Cardiac fibroblast (primary cell): ENCODE data around the gene MYT1.

Experiments used
- DNase-seq, 2 donors: peaks; one replicate each; pipeline versions ENCODE4 v3.0.0 to v3.0.0-alpha.2; 2010; ENCODE audit warnings: low read depth in 2 of 2
- H3K4me3 ChIP-seq, 2 donors: replicated peaks in 1 of 2; 1 replicate in 1 of 2; 2 replicates in 1 of 2; pipeline ENCODE4 v1.5.1; 2011; ENCODE audit warnings: low read depth in 2 of 2, low read length in 2 of 2, mild to moderate bottlenecking in 2 of 2, moderate library complexity in 1 of 2
- TF ChIP-seq, protein P1 (sequence below): IDR thresholded peaks from one replicate; pipeline ENCODE4 v1.5.1; 2011; ENCODE audit warnings: low read depth, mild to moderate bottlenecking, low read length, inconsistent platforms

MYT1 gene

DNA sequence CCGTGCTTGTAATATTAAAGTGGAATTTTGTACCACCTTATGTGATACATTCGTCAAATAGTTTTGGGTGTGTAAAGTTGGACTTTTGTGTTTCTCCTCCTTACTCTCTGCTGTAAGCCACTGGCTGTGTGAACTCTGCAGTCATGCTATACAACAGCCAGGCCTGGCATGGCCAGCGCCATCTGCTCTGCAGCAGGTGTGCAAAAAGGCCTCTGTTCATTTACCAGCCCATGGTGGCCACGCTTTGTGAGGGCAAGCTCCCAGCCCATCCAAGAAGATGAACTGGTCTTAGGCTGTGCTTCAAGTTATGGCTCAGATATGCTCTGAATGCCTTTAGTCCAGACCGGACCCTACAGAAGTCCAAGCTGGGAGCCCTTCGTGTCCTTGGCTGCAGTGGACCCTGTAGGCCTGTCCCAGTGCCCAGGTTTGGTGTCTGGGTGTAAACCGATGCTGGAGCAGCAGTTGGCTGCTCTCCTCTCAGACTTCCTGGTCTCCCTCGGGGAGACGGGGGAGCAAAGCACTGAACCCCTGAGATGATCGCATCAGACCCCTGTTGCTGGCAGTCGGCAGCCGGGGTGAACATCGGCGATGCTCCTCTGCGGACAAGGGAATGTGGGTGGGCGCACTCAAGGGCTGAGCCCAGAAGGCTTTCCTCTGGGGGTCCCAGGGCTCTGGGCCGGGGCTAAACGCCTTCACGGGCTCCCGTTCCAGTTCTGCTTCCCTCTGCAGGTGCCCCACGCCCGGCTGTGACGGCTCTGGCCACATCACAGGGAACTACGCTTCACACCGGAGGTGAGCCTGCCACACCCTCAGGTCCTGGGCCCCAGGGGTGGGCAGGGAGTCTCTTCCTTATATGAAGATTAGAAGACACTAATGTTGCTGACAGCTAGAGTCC, 62.7 kb downstream of the MYT1 start:
- TF ChIP-seq, protein P1, sequence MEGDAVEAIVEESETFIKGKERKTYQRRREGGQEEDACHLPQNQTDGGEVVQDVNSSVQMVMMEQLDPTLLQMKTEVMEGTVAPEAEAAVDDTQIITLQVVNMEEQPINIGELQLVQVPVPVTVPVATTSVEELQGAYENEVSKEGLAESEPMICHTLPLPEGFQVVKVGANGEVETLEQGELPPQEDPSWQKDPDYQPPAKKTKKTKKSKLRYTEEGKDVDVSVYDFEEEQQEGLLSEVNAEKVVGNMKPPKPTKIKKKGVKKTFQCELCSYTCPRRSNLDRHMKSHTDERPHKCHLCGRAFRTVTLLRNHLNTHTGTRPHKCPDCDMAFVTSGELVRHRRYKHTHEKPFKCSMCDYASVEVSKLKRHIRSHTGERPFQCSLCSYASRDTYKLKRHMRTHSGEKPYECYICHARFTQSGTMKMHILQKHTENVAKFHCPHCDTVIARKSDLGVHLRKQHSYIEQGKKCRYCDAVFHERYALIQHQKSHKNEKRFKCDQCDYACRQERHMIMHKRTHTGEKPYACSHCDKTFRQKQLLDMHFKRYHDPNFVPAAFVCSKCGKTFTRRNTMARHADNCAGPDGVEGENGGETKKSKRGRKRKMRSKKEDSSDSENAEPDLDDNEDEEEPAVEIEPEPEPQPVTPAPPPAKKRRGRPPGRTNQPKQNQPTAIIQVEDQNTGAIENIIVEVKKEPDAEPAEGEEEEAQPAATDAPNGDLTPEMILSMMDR, result no peak
- no peak overlapping the region for H3K4me3 ChIP-seq
- no peak for DNase-seq

DNA sequence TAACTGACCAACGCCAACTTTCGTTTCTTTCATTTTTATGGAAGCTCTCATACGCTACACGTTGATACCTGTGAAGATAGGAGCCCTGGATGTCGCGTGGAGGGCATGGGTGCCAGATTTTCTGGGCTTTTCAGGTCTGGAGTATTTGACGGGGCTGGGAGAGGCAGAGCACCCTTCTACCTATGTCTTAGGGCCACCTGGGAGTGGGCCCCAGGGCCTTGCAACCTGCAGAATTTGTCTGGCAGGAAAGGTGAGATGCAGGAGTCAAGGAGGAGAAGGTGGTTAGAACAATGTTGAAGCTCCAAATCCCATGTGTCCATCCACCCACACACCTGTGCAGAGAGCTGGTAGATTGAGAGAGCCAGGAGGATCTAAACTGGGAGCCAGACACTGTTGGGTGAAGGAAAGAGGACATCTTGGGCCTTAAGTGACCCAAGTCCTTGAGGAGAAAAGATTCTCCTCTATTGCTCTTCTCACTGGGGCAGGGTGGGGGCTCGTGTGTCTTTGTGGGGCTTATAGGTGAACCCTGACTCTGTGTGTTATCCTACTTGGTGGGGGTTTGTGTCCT, 63.9 kb downstream of the MYT1 start:
- H3K4me3 ChIP-seq, result no peak overlapping the region
- no peak for DNase-seq
- TF ChIP-seq, protein P1, result no peak

DNA sequence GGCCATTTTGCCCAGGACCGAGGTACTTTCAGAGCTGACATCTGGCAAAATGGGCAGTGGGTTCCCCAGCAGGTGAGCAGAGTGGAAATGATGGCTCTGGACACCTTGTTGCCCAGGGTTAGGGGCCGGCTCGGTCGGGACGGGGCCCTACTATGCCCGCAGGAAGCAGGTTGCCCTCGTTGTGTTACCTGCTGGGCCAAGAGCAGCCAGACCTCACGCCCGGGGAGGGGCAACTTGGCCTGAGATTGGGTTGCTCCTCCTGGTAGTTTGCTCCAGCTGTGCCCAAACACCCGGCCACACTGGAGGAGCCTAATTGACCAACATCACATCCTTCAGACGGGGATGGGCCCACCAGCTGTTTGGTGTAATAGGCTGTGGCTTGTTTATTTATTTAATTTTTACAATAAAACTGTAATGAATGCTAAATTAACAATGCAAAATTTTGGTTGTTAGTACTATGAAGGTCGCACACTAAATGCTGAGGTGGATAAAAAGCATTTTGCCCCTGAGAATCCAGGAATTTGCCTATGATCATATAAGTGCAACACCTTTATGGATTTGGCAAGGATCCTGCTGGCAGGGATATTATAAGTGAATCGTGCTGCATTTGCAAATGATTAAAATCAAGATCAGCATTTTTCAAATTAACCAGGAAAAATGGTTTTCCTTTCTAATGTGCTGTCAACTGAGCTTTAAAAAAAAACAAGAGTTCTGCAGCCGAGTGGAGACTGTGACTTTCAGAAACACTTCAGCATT, 64.7 kb downstream of the MYT1 start:
- TF ChIP-seq, protein P1, result no peak
- no peak overlapping the region for H3K4me3 ChIP-seq
- DNase-seq, result no peak

DNA sequence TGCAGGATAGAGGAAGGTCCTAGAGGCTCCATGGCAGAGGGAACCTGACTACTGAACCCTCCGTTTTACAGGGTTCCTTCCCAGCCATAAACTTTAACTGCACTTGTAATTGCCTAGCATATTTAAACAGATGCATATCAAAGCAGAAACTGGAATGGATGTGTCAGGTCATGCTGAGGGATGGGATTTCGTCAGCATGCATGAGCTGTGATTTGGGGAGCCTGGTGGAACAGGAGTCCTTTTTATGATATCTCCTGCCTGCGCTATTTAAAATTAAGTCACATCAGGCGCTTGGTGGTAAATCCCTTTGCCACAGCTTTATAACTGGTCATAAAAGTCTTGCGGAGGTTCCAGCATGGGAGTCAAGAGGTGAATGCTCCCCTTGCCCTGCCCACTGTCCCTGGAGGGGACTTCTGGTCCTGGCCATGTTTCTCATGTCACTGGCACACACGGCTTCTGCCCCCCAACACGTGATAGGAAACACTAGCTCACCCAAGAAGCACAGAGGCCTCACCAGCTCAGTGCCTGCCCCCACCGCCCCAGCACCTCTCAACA, 65.3 kb downstream of the MYT1 start:
- TF ChIP-seq, protein P1, result no peak
- no peak overlapping the region for H3K4me3 ChIP-seq
- no peak for DNase-seq

DNA sequence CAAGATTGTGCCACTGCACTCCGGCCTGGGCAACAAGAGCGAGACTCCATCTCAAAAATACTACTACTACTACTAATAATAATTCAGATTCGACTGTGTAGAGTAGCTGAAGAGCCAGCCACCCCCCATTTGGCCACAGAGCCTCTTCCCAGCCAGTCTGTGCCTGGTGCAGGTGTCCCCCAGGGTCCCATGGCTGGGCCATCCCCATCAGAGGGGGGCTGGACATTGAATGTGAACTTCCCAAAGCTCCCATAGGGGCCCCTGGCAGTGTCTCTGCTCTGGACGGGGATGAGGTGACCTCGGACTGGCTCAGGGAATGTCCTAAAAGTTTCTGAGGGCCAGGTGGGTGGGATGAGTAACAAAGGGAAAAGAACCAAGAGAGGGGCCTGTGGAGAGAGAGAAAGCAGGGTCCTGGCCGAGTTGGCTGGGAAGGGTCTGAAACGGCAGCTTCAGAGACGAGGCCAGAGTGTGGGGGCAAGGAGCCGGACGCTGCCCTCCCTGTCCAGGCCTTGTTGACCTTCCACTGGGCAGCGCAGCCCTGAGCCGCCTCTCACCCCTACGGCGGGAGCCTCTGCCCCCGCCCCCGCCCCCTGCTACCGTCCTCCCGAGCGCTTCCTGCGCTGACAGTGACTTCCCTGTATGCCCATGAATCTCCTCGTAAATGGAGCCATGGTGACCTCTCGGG, 66.4 kb downstream of the MYT1 start:
- DNase-seq, result no peak
- TF ChIP-seq, protein P1, result no peak
- no peak overlapping the region for H3K4me3 ChIP-seq
